NCI-H82 (cell line): Measurements from ENCODE around the gene ST6GAL1.

Experiments
- DNase-seq: peaks from one replicate; lab custom pipeline; 2025; lab: John Stamatoyannopoulos, UW

Gene ST6GAL1

GRCh38 chr3:187112934-187113793 lies 182.8 kb downstream of the ST6GAL1 start:
- DNase-seq, result peak; percentile 23

- no peak for DNase-seq
These were observed 184.2 kb downstream of the ST6GAL1 start for GRCh38 chr3:187114511-187114910.

DNA sequence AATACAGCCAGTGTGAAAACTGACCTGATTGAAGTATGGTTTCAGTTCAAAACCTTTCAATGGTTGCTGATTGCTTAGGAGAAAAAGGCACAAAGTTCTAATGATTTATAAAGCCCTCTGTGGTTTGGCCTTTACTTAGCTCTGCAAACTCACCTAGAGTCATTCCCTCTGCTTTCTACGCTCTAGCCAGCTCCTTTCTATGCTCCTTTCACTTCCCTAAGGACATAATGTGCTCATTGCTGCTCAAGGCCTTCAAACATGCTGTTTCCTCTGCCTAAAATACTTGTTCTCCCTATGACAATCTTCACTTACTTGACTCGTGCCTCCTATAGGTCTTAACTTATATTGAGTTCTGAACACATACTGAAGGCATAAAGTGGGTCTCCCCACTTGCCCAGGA lies 190.0 kb downstream of the ST6GAL1 start:
- DNase-seq, result no peak

DNA sequence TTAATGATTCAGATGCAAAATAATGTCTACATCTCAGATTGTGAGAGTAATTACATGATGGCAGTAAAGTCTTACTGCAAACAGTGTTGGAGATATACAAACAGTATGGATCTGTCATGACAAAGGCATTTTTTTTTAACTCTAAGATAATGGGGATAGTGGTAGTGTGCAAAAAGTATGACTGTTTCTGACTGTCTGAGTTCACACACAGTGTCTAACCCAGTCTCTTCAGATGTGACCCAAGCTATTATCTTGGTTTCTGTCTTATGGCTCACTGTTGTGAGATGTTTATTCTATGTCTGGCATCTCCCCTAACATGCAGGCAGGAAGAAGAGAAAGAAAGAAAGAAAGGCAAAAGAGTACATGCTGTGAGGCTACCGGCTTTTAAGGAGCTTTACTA lies 191.9 kb downstream of the ST6GAL1 start:
- no peak for DNase-seq

DNA sequence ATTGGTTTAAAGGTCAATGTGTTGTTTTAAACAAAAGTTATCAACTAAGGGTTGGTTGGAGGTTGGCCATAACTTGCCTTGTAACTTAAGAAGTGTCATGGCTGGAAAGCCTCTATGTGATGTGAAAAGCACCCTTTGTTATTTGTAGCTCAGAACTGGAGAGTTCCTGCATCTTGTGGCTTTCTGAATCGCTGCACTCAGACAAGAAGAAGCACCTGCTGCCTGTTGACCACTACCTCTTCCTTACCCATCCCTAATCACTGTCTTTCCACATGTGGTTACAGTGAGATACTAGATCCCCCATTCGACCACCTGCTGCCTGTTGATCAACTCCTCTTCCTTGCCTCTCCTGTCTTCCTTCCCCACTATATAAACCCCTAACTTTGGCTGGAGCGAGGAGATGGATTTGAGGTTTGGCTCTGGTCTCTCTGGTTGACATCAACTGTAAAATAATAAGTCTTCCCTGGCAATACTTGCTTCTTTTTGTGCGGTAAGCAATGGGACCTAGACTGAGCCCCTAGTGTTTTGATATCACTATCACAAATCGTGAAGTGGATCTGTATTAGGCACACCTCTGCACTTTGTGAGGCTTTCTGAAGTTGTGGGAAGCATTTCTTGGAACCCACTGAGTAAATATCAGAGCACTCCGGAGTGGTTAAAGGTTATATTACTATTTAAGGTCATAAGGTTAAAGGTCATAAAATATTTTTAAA lies 195.1 kb downstream of the ST6GAL1 start:
- DNase-seq, result no peak
